HG03469 (cell line): ENCODE measurements around the gene FAM25G.

Experiments used
- ATAC-seq: cut with Tn5 transposase; IDR thresholded peaks from one replicate; pipeline ENCODE4 v1.9.1; 2021; ENCODE audit warnings: mild to moderate bottlenecking, moderate library complexity, moderate number of reproducible peaks; ENCODE audit not compliant: unreplicated experiment

Gene FAM25G

DNA sequence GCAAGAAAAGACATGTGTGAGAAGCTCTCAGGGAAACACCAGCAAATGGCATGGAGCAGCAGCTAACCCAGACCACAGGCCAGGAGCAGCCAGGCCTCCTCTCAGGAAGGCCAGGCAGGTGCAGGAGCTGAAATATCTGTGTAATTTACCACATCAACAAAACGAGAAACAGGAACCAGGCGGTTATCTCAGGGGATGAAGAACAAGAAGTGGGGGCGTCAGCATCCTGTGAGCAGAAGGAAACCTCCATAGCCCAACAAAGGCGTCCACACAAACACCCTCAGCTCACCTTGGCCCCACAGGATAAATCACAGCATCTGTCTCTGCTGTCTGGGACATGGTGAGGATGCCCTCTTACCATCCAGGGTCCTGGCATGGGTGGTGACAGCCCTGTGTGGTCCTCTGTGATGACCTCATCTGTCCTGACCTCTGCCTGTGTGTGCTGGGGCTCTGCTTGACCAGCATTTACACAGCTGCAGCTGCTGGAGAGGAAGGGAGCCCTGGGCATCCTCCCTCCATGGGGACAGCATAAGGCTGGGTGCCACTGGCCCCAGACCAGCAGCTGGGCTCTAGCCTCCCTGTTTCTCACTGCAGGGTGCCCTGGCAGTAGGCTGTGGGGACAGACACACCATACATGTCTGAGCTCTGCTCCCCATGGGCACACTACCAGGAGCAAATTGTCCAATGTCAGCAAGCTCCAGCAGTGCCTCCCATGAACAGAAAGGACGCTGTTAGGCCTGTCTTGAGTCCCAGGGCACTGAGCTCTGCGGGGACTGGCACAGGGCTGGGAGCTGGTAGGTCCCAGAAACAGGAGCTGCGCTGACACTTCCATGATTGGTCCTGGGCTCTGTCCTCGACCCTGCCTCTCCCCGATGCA lies 42.2 kb downstream of the FAM25G start:
- ATAC-seq: no peak

DNA sequence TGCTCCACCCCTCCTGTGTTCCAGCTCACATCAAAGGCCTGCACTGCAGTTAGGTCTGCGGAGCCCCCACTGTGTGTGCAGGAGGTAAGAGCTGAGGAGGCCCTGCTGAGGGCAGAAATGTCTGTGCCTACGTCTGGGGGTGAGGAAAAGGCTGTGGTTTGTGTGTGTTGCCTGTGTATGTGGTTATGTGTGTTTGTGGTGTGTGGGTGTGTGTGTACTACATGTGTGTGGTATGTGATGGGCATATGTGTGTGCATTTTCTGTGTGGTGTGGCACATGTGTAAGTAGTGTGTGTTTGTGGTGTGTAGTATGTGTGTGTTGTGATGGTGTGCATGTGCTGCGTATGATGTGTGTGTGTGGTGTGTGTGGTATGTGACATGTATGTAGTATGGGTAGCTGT lies 43.8 kb downstream of the FAM25G start:
- ATAC-seq: no peak

- ATAC-seq: no peak
These were observed 44.3 kb downstream of the FAM25G start for GRCh38 chr10:47447209-47447608.

DNA sequence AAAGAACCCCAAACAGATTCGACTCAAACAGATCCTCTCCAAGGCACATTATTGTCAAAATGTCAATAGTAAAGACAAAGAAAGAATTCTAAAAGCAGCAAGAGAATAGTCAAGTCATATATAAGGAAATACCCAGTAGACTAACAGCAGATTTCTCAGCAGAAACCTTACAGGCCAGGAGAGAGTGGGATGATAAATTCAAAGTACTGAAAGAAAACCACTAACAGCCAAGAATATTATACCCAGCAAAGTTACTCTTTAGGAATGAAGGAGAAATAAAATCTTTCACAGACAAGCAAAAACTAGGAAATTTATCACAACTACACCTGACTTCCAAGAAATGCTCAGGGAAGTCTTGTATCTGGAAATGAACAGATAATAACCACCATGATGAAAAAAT lies 45.8 kb downstream of the FAM25G start:
- no peak for ATAC-seq

DNA sequence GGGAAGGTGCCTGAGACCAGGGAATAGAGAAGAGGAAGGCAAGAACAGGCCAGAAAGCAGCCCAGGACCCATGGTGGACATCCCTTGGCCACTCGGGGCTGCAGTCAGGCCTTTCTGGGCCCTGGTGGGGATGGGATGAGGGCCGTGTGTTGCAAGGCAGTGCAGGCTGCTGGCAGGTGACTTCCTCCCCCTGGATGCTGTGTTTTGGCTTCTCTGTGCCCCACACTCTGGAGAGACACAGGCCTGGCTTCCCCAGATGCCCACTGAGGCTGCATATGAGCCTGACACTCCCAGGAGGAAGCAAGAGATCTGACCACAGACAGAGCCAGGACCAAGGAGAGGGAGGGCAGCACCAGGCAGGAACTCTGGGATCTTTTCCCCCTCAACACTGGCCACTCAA lies 47.5 kb downstream of the FAM25G start:
- no peak for ATAC-seq

DNA sequence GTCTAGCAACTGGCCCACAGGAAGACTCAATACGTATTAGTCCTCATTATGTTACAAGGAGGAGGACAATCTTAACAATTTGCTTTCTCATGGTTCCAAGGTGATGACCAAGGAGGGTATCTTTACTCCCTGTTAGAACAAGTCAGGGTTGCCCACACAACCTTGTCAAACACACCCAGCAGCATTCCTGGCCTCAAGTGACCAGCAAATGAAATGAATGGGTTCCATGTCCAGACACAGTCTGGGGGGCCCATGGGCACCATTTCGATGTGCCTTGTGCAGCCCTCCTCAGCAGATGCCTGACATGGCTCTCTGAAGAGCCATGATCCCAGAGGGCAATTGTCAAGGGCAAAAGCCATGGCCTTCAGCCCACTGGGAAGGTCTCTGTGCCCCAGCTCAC lies 48.4 kb downstream of the FAM25G start:
- ATAC-seq: no peak

- ATAC-seq: no peak
These were observed 49.1 kb downstream of the FAM25G start for GRCh38 chr10:47442351-47442750.

DNA sequence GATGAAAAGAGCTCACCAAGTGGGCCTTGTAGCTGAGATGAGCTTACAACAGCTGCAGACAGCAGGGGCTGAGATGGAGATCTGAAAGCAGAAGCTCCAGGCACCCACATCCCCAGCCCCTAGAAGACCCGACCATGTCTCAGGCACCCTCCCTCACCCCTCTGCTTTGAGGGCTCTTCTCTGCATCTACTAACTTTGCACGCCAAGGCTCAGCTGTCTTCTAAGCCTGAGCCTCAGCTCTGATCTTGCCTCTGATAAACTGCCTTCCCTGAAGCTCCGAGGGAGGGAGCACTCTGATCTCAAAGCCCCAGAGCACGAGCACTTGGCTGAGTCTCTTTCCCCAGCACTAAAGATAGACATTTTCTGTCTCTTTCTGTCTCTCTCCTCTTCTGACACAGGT lies 49.6 kb downstream of the FAM25G start:
- ATAC-seq: no peak

DNA sequence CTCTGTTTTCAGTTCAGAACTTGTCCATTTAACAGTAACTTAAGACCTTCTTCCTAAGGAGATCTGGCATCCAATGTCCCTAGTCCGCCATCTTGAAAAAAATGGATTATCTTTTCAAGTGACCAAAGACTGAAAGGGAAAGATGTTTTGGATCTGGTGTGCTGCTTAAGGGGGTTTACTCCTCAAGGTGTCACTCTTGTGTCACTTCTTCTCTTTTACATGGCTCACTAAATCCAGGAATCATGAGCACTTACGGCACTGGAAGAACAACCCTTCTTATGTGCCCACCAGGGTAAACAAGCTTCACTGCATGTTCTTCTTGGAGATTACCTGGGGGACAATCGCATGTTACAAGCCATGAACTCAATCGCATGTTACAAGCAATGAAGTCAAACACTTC lies 51.3 kb downstream of the FAM25G start:
- no peak for ATAC-seq

- ATAC-seq: no peak
These were observed 52.5 kb downstream of the FAM25G start for GRCh38 chr10:47438857-47439474.
